Kidney epithelial cell (primary cell): ENCODE measurements around the gene NPIPB5. TPM values are rescaled to one million over a fixed set of nuclear protein-coding genes. Genes with fewer than 3 reads are reported as not detected.
"Not testable (repeated sequence)": the region's sequence is repeated elsewhere in the genome, so short reads cannot be mapped to it uniquely, and the experiment has no call there.

ENCODE experiments used
- DNase-seq: peaks from one replicate; pipeline ENCODE4 v3.0.0-alpha.2; 2010; ENCODE audit warnings: low read depth
- H3K27me3 ChIP-seq: 2 replicates; pipeline ENCODE4 v1.6.0; 2011; ENCODE audit warnings: low read length; ENCODE audit not compliant: control insufficient read depth, insufficient read depth
- H3K36me3 ChIP-seq: 2 replicates; pipeline ENCODE4 v1.5.1; 2011; ENCODE audit warnings: low read length; ENCODE audit not compliant: control insufficient read depth, insufficient read depth
- H3K4me3 ChIP-seq: 2 replicates; pipeline ENCODE4 v1.5.1; 2011; ENCODE audit warnings: low read depth, mild to moderate bottlenecking, control low read depth, low read length
- total RNA-seq: library from RNA; depleted of rRNA; stranded (reverse); fragments of >200 nt; gene quantifications from 2 replicates; pipeline ENCODE4 v1.2.3, GENCODE V29; 2015

NPIPB5 gene
- 46.6 and 48.6 TPM in 2 replicates for total RNA-seq

- DNase-seq, H3K4me3 ChIP-seq, H3K27me3 ChIP-seq, H3K36me3 ChIP-seq: not testable (repeated sequence)
Observed at GRCh38 chr16:22510591-22510990, at the start of gene NPIPB5. NPIPB5 (plus strand) TSS chr16:22510891; CDS start chr16:22513802, 2,911 bp downstream.

- H3K27me3 ChIP-seq, H3K4me3 ChIP-seq, DNase-seq, H3K36me3 ChIP-seq: not testable (repeated sequence)
Observed at GRCh38 chr16:22468846-22469245, 41.8 kb upstream of the NPIPB5 start.

GRCh38 chr16:22537996-22538395 lies 27.3 kb downstream of the NPIPB5 start:
- not testable (repeated sequence) for H3K36me3 ChIP-seq, H3K27me3 ChIP-seq, H3K4me3 ChIP-seq, DNase-seq

- not testable (repeated sequence) for H3K36me3 ChIP-seq, H3K4me3 ChIP-seq, H3K27me3 ChIP-seq, DNase-seq
Observed at GRCh38 chr16:22544809-22545208, 34.1 kb downstream of the NPIPB5 start.

GRCh38 chr16:22546630-22547029 lies 35.9 kb downstream of the NPIPB5 start:
- not testable (repeated sequence) for H3K4me3 ChIP-seq, H3K27me3 ChIP-seq, H3K36me3 ChIP-seq, DNase-seq

- H3K36me3 ChIP-seq, H3K27me3 ChIP-seq, H3K4me3 ChIP-seq, DNase-seq: not testable (repeated sequence)
Observed at GRCh38 chr16:22547170-22547765, 36.6 kb downstream of the NPIPB5 start.

- not testable (repeated sequence) for H3K4me3 ChIP-seq, H3K27me3 ChIP-seq, DNase-seq, H3K36me3 ChIP-seq
Observed at GRCh38 chr16:22549853-22550252, 39.2 kb downstream of the NPIPB5 start.

- not testable (repeated sequence) for DNase-seq, H3K4me3 ChIP-seq, H3K36me3 ChIP-seq, H3K27me3 ChIP-seq
Observed at GRCh38 chr16:22551143-22551542, 40.5 kb downstream of the NPIPB5 start.

GRCh38 chr16:22551651-22552050 lies 41.0 kb downstream of the NPIPB5 start:
- not testable (repeated sequence) for H3K27me3 ChIP-seq, H3K4me3 ChIP-seq, DNase-seq, H3K36me3 ChIP-seq

- not testable (repeated sequence) for H3K4me3 ChIP-seq, H3K36me3 ChIP-seq, DNase-seq, H3K27me3 ChIP-seq
Observed at GRCh38 chr16:22556759-22557158, 46.1 kb downstream of the NPIPB5 start.

Other genes with a start within 250 kb of the NPIPB5 start
- gene POLR3E, start 213.5 kb upstream of the NPIPB5 start, total RNA-seq = 33.1 and 39.4 TPM in 2 replicates
- 27.0 and 29.6 TPM in 2 replicates for gene CDR2, start 136.3 kb upstream of the NPIPB5 start, total RNA-seq